ENCODE data around the gene CHP1. TPM values are rescaled to one million over a fixed set of nuclear protein-coding genes. Genes with fewer than 3 reads are reported as not detected.
"Not testable (repeated sequence)": the region's sequence is repeated elsewhere in the genome, so short reads cannot be mapped to it uniquely, and the experiment has no call there.

CHP1 gene
- total RNA-seq, 1 donor from 2014 or later, result 47.9 TPM

DNA sequence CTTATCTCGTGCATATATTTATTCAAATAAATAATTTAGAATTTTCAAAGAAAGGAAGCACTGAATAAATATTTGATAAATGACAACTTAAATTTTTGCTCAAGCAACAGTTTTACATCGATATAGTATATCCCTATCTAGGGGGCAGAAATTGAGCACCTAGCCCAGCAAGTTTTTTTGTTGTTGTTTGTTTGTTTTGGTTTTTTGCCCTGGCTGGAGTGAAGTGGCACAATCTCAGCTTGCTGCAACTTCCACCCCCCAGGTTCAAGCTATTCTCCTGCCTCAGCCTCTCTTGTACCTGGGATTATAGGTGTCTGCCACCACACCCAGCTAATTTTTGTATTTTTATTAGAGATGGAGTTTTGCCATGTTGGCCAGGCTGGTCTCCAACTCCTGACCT is 58.9 kb downstream of the CHP1 start:
- ATAC-seq (ENCODE audit: low read depth), result no peak
- TF ChIP-seq, protein P1, sequence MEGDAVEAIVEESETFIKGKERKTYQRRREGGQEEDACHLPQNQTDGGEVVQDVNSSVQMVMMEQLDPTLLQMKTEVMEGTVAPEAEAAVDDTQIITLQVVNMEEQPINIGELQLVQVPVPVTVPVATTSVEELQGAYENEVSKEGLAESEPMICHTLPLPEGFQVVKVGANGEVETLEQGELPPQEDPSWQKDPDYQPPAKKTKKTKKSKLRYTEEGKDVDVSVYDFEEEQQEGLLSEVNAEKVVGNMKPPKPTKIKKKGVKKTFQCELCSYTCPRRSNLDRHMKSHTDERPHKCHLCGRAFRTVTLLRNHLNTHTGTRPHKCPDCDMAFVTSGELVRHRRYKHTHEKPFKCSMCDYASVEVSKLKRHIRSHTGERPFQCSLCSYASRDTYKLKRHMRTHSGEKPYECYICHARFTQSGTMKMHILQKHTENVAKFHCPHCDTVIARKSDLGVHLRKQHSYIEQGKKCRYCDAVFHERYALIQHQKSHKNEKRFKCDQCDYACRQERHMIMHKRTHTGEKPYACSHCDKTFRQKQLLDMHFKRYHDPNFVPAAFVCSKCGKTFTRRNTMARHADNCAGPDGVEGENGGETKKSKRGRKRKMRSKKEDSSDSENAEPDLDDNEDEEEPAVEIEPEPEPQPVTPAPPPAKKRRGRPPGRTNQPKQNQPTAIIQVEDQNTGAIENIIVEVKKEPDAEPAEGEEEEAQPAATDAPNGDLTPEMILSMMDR (IDR thresholded peaks at IDR 0.05), result no peak
- H3K27me3 Mint-ChIP-seq, result no peaks in the 10 kb centered on the region
- POLR2A ChIA-PET, result interaction anchor here (0.7 to 2.6 kb wide), 2 partner anchors 59 to 85 kb away, joined by 5 to 14 read pairs; partner anchors contain the start of genes CHP1 and EXD1
- no peak overlapping the region for H3K4me3 Mint-ChIP-seq
- H3K36me3 Mint-ChIP-seq (ENCODE audit: low read depth), result peaks cover 46% of the 10 kb centered on the region
- CTCF ChIA-PET, result no interaction called here
- H3K9me3 Mint-ChIP-seq, result no peaks in the 10 kb centered on the region
- intact Hi-C loops (cut with micrococcal nuclease), result loop anchor here (2.0 kb wide), 1 partner anchor 17 kb away; no protein-coding TSS in a partner anchor
- DNase-seq, result no peak
- H3K4me1 Mint-ChIP-seq, result peaks cover 51% of the 10 kb centered on the region
- no peak overlapping the region for H3K27ac Mint-ChIP-seq

DNA sequence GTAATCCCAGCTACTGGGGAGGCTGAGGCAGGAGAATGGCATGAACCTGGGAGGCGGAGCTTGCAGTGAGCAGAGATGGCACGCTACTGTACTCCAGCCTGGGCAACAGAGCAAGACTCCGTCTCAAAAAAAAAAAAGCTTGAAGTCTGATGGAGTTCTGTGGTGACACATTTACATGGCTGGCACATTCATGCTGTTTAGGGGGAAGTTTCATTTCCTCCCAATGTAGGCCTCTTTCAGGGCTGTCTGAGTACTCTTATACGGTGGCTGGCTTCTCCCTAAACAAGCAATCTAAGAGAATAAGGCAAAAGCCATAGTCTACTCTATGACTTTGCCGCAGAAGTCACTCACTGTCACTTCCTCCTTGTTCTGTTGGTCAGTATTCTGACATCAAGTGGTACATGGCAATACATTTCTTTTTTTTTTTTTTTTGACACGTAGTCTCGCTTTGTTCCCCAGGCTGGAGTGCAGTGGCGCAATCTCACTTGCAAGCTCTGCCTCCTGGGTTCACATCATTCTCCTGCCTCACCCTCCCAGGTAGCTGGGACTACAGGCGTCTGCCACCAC is 60.1 kb downstream of the CHP1 start:
- Mint-ChIP-seq H3K4me3 (peak overlapping the region; percentile 57), H3K27ac (peak overlapping the region; percentile 89), H3K27me3 (no peaks in the 10 kb centered on the region), H3K9me3 (no peaks in the 10 kb centered on the region), H3K36me3 (ENCODE audit: low read depth) (peaks cover 41% of the 10 kb centered on the region), H3K4me1 (peaks cover 40% of the 10 kb centered on the region)
- TF ChIP-seq, protein P1 (IDR thresholded peaks at IDR 0.05), result no peak
- ChIA-PET POLR2A (interaction anchor here (0.5 to 2.6 kb wide), 17 partner anchors 8 to 702 kb away, joined by 3 to 21 read pairs (median 4); partner anchors contain the start of genes CHAC1, CHP1, EXD1 and NUSAP1), CTCF (interaction anchor here (1.3 to 1.4 kb wide), 2 partner anchors 60 to 125 kb away, joined by 3 to 4 read pairs; partner anchors contain the start of genes CHP1 and EXD1)
- ATAC-seq (ENCODE audit: low read depth) (peak; percentile 94), DNase-seq (peak; percentile 25)
- intact Hi-C loops (cut with micrococcal nuclease), result loop anchor here (1.0 to 2.0 kb wide), 4 partner anchors 8 to 60 kb away; partner anchors contain the start of genes CHP1, NUSAP1 and OIP5

DNA sequence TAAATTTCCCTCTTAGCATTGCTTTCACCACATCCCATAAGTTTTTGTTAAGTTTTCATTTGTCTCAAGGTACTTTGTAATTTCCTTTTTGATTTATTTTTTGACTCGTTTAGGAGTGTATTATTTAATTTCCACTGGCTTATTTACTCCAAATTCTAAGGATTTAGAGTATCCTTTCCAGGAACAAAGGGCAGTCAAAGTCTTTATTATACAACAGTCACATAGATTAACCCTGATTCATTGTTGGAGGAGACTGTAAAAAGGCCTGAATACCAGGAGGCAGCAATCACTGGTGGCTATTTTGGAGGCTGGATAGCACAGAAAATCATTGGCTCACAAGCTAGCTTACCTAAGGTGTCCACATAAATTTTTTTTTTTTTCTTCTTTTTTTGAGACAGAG is 61.5 kb downstream of the CHP1 start:
- TF ChIP-seq, protein P1 (IDR thresholded peaks at IDR 0.05), result no peak
- Mint-ChIP-seq H3K27me3 (no peaks in the 10 kb centered on the region), H3K27ac (peak overlapping the region; percentile 89), H3K9me3 (no peaks in the 10 kb centered on the region), H3K4me1 (peaks cover 34% of the 10 kb centered on the region), H3K4me3 (no peak overlapping the region), H3K36me3 (ENCODE audit: low read depth) (peaks cover 28% of the 10 kb centered on the region)
- intact Hi-C loops (cut with micrococcal nuclease), result no loop called here
- ChIA-PET CTCF (interaction anchor here (0.6 kb wide), 1 partner anchor 62 kb away, joined by 3 read pairs; the partner anchor contains the start of gene EXD1), POLR2A (interaction anchor here (1.1 to 2.3 kb wide), 3 partner anchors 9 to 40 kb away, joined by 4 to 21 read pairs (median 6); partner anchors contain the start of genes NUSAP1 and OIP5)
- ATAC-seq (ENCODE audit: low read depth) (no peak), DNase-seq (no peak)

DNA sequence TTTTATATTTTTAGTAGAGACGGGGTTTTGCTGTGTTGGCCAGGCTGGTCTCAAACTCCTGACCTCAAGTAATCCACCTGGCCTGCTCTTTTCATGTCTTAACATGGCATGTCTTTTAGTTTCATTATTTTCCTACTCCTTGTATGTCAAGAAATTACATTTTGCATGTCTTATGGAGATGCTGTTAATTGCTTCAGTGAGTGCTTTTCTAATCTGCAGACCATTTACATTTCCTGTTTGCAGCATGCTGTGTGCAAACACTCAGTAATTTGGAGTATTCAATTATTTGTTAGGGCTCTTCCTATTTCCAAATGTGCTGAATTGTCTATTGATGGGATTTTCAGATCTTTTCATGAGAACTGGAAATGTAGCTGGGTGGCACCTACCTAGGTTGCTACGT is 70.1 kb downstream of the CHP1 start:
- POLR2A ChIA-PET; CTCF ChIA-PET; ATAC-seq (ENCODE audit: low read depth); H3K9me3 Mint-ChIP-seq; H3K4me3 Mint-ChIP-seq; H3K27ac Mint-ChIP-seq; intact Hi-C loops (cut with micrococcal nuclease); H3K27me3 Mint-ChIP-seq; DNase-seq: not testable (repeated sequence)
- H3K4me1 Mint-ChIP-seq, result peaks cover 18% of the 10 kb centered on the region
- peaks cover 25% of the 10 kb centered on the region for H3K36me3 Mint-ChIP-seq (ENCODE audit: low read depth)

DNA sequence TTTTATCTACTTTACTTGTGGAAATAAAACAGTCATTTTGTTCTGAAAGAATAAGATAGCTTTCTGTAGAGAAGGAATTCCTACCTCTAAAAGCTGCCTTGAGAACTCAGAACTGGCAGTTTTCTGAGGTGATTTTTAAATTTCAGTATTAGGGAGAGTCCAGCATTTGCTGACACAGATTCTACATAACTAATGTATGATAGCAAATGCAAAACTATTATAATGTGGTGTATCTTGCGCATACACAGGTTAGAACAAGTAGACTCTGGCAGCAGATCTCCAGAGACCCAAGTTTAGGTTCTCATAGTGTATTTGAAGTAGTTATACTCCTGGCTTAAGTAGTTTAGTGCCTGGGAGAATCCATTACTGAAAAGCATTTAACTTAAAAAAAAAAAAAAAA is 70.5 kb downstream of the CHP1 start:
- Mint-ChIP-seq H3K4me3 (no peak overlapping the region), H3K4me1 (peaks cover 18% of the 10 kb centered on the region), H3K27ac (no peak overlapping the region), H3K27me3 (no peaks in the 10 kb centered on the region), H3K36me3 (ENCODE audit: low read depth) (peaks cover 25% of the 10 kb centered on the region), H3K9me3 (no peaks in the 10 kb centered on the region)
- DNase-seq, result no peak
- intact Hi-C loops (cut with micrococcal nuclease), result no loop called here
- TF ChIP-seq, protein P1 (IDR thresholded peaks at IDR 0.05), result no peak
- ChIA-PET POLR2A (no interaction called here), CTCF (no interaction called here)
- ATAC-seq (ENCODE audit: low read depth), result no peak
